Vagina (tissue), 2 donors: ENCODE measurements around the gene ASCL2.

ENCODE experiments used
- CTCF ChIP-seq, 3 experiments: fragments of 450-650 bp in 2 of 3; fragments of 200-600 bp in 1 of 3; sonication (generic) in 1 of 3; IDR thresholded peaks; one replicate each; pipeline ENCODE4 v1.5.1; 2017 to 2019; ENCODE audit warnings: antibody characterized with exemption in 3 of 3, mild to moderate bottlenecking in 2 of 3, moderate library complexity in 2 of 3
- POLR2A ChIP-seq, 2 donors: fragments of 450-650 bp; IDR thresholded peaks; one replicate each; pipeline ENCODE4 v1.6.1; 2017; ENCODE audit warnings: antibody characterized with exemption in 2 of 2, mild to moderate bottlenecking in 2 of 2, moderate library complexity in 2 of 2
- POLR2AphosphoS5 ChIP-seq, 2 donors: sonication (generic); formaldehyde crosslinking; IDR thresholded peaks; one replicate each; pipeline ENCODE4 v1.9.0; 2017; ENCODE audit warnings: antibody characterized with exemption in 2 of 2, mild to moderate bottlenecking in 2 of 2, low read depth in 1 of 2; ENCODE audit not compliant: insufficient read depth in 1 of 2

- no peak for TF ChIP-seq CTCF (IDR thresholded peaks at IDR 0.05)
- TF ChIP-seq POLR2A (IDR thresholded peaks at IDR 0.05), result no peak
- no peak for TF ChIP-seq POLR2AphosphoS5 (IDR thresholded peaks at IDR 0.05; ENCODE audit: insufficient read depth in 1 of 2, low read depth in 1 of 2)
These were observed 43.7 kb upstream of the ASCL2 start for GRCh38 chr11:2314136-2314524.
